MM.1S (cell line): Measurements from ENCODE around the gene CASP2.

Source experiments
- CTCF ChIP-seq: fragments of 300-600 bp; sonication (generic); IDR thresholded peaks from 2 replicates; pipeline ENCODE4 v1.5.1; 2016; ENCODE audit warnings: antibody characterized with exemption, low read length, mixed read lengths
- EZH2 ChIP-seq: fragments of 300-600 bp; sonication (generic); optimal IDR thresholded peaks from 2 replicates; pipeline ENCODE3; 2017; ENCODE audit warnings: low read depth, mild to moderate bottlenecking, antibody characterized with exemption, low read length, mixed read lengths
- EZH2phosphoT487 ChIP-seq: fragments of 300-600 bp; sonication (generic); IDR thresholded peaks from 2 replicates; pipeline ENCODE4 v1.6.1; 2018; ENCODE audit warnings: antibody characterized with exemption, low read length

- TF ChIP-seq CTCF (no peak), EZH2 (no peak), EZH2phosphoT487 (no peak)
These were observed 59.8 kb downstream of the CASP2 start for GRCh38 chr7:143347950-143348349.
